GM19452 (cell line): ENCODE data around the gene FAM185A.
"Not testable (repeated sequence)": the region's sequence is repeated elsewhere in the genome, so short reads cannot be mapped to it uniquely, and the experiment has no call there.

Source experiments
- ATAC-seq: cut with Tn5 transposase; IDR thresholded peaks from one replicate; pipeline ENCODE4 v1.9.1; 2021; ENCODE audit not compliant: unreplicated experiment

The FAM185A gene

DNA sequence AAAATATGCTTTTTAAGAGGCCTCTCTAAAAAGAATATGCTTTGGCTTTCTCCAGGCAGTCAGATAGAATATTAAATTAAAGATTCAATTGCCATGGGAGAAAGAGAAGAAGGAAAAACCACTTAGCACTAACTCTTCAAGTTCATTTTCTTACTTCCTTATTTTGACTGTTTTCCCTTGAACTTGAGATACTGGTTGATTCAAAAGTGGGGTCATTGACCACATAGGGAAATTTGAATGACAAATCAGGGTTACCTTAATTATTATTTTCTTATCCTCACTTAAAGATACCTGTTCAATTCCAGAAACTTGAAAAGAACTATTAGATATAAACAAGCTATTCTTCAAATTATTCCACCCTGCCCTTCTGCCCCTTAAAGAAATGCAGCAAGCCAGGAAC is 27.4 kb downstream of the FAM185A start:
- ATAC-seq = not testable (repeated sequence)

DNA sequence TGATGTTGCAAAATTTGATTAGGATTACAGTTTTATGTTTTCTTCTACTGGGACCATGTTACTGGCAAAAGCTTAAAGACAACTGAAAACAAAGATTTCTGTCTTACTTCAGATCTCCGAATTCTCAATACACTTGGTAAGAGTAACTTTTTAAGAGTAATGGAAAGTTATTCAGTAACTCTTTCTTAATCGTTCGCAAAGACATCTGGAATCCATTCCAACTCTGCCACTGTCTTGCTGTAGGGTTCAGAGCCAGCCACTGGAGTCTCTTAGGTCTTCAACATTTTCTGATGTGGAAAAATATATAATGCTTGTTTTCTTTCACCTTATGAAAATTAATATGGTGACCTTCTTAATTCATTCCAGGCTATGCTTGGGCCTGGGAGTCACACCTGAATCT is 29.9 kb downstream of the FAM185A start:
- ATAC-seq = not testable (repeated sequence)

DNA sequence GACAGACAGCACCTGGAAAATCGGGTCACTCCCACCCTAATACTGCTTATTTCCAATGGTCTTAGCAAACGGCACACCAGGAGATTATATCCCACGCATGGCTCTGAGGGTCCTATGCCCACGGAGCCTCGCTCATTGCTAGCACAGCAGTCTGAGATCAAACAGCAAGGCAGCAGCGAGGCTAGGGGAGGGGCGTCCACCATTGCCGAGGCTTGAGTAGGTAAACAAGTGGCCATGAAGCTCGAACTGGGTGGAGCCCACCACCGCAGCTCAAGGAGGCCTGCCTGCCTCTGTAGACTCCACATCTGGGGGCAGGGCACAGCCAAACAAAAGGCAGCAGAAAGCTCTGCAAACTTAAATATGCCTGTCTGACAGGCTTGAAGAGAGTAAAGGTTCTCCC is 32.1 kb downstream of the FAM185A start:
- not testable (repeated sequence) for ATAC-seq

DNA sequence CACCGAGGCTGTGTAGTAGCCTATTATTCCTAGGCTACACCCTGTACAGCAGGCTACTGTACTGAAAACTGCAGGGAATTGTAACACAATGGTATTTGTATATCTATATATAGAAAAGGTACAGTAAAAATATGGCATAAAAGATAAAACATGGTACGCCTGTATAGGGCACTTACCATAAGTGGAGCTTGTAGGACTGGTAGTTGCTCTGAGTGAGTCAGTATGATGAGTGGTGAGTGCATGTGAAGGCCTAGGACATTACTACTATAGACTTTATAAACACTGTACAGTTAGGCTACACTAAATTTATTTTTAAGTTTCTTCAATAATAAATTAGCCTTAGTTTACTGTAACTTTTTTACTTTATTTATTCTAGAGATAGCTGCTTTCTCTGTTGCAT is 40.0 kb downstream of the FAM185A start:
- ATAC-seq = not testable (repeated sequence)

DNA sequence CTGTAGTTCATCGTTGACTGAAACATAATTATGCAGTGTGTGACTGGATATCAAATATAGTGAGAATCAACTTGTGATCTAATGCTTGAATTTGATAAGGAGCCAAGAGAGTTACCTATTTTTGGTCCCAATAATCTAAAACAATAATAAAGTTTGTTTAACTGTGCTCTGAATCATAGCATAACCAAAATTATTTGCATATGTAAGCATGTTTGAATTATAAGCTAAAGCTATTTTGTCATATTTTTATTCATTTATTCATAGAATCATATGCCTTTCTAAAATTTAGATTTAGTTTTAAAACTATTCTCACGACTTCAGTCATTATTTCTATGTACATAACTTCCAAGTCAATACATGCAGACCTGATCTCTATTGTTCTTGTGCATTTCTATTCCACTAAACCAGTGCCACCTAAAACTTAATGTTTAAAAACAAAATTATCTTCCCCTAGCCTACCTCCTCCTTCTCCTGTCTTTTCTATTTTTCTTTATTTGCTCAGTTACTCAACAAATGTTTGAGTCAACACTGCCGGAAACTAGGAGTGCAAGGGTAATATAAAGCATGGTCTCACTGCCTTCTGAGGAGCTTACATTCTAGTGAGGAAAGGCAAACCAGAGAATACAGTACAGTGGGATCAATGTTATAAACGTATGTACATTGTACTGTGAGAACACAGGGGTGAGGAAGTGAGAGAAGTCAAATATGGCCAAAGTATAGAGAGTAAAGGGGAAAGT is 41.7 kb downstream of the FAM185A start:
- not testable (repeated sequence) for ATAC-seq

DNA sequence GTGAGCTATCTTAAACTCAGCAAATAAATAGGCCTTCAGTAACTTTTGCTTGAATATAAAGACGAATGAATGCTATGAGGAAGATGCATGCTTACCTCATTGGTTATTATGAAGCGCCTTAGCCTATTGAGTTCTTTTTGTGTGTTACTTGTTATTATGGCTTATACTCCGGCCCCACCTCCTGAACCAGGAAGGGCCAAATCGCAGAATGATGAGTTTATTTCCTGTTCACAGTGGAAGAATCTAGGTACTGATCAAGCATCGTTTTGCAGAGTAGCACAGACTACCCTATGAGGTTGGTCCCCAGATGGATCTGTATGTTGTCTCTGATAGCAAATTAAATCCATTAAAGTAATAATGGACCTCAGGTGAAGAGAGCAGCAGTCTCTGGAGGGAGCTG is 42.6 kb downstream of the FAM185A start:
- not testable (repeated sequence) for ATAC-seq

DNA sequence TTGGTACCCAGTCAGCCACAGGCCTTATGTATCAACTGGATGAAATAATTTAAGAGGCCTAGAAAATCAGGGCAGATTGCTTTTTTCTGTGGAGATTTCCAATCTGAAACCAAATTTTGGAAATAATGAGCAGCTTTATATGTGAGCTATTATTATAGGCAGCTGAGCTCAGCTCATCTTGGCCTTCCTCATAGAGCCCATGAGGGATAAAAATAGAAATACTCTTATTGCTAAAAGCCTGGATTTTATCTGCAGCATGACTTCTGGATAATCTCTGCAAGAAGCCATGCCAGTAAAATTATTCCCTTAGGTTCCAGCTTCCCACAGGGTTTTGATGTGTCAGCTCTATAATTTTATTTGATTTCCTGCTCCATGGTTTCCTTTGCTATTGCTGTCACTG is 43.0 kb downstream of the FAM185A start:
- not testable (repeated sequence) for ATAC-seq

DNA sequence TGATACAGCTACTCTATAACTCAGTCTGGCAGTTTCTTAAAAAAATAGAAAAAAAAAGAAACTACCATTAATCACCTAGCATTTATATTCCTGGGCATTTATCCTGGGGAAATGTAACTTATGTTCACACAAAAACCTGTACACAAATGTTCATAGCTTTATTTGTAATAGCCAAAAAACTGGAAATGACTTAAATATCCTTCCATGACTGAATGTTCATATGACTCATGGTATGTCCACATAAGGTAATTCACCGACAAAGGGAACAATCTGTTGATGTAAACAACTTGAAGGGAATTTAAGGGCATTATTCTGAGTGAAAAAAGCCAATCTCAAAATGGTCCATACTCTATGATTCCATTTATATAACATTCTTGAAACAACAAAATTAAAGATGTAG is 45.8 kb downstream of the FAM185A start:
- not testable (repeated sequence) for ATAC-seq

DNA sequence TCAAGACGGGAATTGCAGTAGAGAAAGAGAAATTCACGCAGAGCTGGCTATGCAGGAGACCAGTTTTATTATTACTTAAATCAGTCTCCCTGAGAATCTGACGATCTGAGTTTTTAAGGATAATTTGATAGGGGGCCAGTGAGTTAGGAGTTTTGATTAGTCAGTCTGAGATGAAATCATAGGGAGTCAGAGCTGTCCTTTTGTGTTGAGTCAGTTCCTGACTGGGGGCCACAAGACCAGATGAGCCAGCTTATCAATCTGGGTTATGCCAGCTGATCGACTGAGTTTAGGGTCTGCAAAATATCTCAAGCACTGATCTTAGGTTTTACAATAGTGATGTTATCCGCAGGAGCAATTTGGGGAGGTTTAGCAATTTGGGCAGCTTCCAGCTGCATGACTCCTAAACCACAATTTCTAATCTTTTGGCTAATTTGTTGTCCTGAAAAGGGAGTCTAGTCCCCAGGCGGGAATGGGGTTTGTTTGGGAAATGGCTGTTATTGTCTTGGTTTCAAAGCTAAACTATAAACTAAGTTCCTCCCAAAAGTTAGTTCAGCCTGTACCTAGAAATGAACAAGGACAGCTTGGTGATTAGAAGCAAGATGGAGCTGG is 47.3 kb downstream of the FAM185A start:
- not testable (repeated sequence) for ATAC-seq

DNA sequence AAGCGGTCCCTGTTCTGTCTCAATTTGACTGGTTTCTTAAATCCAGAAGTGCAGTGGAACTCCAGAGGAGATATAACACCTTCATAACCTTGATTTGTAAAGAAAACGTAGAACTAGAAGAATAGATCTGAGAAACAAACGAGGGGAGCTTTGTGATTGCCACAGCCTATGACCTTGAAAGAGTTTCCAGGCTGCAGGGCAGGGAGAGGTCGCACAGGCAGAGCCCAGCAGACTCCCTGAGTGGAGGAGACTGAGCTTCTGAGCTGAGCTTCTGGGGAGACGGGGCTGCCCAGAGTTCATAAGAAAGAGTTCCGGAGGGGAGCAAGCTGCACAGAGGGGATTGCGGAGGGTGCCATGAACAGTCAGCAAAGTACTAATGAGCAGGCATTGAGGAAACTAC is 57.8 kb downstream of the FAM185A start:
- ATAC-seq = no peak

DNA sequence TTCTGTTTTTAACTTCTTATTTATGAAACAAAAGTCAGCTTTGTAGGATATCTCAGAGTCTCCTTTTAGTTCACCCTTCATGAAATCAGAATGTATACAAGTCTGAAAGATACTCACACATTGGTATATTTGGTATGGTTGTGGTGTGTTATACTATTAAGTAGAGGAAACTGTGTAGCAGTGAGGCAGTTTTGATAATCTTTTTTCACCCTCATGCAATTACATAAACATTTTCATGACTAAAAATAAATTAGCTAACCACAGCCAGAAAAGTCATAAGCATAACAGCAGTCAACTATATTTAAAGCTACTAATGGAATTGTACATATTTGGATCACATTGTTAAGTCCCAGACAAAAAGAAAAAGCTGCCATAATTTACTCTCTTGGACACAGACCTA is 62.1 kb downstream of the FAM185A start:
- ATAC-seq = no peak

DNA sequence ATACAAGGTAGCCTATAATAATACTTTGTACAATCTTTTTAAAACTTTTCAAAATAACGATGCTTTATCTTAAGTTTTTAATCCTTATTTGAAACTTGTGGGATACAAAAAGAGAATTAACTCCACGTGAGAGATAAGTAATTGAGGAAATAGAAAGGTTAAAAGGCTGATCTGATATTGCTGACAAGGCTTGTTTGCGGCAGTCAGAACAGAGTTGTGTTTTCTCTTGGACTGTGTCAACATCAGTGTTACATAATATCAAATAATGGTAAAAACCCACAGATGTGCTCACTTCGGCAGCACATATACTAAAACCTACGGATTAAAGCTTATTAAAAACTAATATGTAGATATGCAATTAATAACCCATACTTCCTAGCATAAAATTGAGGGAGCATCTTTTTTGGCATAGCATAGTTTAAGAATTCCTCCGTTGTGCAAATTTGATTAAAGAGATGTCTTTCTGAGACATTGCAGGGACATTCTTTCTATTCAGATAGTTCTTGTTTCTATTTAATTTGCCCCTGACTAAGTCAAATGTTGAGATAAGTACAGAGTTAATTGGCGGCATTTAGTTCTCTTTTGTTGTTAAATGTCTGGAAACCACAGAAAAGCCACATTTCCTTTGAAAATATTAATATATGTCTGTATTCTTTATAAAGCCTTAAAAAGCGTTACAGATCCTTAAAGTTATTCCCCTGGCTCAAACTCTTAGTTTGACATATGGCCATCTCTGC is 63.3 kb downstream of the FAM185A start:
- ATAC-seq = no peak

DNA sequence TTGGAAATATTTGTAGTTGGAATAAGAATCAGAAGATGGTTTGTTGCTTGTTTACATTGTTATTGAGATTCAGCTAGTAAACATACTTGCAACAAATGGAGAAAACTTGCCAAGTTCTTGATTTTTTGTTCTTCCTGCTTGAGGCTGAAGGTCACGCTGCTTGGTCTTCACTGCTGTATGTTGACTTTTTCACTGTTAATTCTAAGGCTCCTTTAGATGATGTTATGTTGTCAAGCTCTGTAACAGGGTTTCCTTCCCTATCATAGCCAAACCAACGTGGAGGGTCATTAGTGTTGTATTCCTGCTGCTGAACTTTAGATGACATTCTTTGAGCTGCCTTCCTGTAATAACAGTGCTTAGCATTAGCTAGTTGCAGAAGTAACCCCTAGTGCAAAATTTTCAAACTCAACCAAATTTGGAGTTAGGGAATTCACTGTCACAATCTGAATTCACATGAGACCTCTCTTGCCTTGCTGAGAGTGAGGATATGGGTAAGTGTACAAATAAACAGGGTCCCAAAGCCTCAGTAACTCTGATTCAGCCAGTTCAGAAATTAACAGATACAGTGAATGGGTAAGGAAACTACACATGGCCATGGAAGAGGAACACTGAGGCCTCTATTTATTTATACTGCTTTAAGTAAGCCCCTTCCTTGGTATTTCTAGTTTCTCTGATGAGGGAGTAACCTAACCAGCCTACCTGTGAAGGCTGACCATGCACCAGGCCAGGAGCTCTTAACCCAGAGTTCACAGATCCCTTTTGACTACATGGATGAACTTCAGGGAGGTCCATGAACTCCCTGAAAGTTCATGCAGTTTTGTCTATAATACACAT is 64.6 kb downstream of the FAM185A start:
- no peak for ATAC-seq

DNA sequence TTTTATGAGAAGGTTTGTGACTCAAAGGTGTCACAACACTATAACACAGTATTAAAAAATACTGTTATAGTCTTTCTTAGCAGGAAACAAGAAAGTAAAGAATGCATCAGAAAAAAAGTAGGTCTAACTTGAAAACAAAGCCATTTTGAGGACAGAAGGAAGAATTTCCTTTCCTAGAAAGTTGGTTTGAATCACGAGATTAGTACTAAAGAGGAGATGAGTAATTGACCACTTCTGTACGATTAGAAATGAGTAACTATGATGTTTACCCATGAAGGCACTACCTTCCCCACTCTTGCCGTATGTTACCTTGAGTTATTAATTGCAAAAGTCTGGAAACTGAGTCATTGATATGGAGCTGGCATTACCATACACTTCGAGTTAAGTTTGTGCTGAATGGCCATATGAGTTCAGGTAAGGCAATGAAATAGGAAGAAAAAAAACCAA is 65.2 kb downstream of the FAM185A start:
- ATAC-seq = no peak

DNA sequence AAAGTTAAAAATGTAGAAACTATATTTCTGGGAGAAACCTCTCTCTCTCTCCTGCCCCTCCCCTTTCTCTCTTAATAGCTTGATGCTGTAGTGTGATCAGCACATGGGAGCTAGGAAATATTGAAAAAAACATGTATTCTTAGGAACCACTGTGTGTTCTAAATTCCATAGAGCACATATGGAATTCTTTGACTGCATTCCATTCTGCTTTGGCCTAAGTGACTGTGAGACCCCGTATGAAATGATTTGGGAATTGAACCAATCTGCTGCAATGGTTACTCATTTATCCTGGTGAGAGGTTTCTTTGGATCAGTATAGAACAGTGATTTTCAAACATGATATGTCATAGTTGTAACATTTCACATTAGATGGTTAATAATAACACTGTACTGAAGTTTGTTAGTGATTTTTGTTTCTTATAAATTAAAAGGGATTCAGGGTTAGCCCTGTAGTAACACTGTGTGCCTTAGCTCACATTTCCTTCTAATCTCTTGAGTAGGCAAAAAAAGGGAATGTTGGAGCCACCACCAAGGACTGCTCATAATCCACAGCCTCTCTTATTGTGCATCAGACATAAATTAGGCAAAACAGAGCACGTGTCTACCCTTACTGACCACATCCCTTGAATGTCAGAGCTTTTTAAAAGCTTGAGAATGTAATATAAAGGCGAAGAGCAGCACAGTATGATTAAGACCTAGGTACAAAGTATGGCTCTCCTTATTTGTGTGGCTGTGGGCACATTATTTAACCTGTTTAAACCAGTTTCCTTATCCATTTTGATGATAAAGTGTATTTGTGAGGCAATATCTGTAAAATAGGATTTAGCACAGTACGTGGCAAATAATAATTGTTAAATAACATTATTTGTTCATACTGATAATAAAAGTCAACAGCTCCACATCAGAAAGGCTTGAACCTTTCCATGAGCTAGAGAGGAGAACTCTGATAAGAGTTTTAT is 69.1 kb downstream of the FAM185A start:
- no peak for ATAC-seq

DNA sequence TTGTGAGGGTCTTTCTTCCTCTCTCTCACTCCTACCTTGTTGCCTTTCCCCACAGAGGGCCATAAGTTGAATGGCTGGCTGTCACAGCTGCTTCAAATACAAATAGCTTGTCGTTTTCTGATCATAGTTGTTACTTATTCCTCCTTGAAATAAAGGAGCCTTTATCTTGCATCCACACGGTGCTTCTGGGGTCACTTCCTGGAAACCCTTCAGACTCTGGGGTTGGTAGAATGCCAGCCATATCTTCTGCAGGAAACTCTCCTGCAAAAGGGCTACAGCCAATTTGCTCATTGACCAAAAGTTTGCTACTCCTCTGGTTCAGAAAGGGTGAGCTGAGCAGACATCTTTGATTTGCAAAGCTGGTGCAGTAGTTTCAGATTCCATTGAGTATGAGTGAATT is 70.4 kb downstream of the FAM185A start:
- no peak for ATAC-seq

DNA sequence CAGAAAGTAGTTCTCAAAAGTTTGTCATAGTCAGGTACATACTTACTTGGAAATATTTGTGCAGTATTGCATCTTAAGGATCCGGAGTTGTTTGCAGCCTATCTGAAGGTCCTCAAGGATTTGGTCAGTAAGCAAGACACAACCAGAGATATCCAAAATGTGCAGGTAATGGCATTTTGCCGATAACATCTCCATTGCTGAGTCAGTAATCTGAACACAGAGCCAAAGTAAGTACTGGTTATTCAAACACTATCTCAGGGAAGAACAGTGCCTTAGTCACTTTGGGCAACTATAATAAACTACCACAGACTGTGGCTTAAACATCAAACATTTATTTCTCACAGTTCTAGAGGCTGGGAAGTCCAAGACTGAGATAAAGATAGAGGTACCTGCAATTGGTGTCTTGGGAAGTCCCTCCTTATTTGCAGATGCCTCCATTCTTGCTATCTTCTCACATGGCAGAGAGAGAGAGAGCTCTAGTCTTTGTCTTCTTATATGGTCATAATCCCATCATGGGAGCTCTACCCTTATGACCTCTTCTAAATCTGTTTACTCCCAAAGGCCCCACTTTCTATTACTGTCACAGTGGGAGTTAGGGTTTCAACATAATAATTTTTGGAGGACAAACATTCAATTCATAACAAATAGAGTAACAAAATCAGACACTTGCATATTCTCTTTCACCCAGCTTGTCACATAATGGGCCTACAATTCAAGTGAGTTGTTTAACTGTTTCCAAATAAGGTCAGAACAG is 73.4 kb downstream of the FAM185A start:
- no peak for ATAC-seq

DNA sequence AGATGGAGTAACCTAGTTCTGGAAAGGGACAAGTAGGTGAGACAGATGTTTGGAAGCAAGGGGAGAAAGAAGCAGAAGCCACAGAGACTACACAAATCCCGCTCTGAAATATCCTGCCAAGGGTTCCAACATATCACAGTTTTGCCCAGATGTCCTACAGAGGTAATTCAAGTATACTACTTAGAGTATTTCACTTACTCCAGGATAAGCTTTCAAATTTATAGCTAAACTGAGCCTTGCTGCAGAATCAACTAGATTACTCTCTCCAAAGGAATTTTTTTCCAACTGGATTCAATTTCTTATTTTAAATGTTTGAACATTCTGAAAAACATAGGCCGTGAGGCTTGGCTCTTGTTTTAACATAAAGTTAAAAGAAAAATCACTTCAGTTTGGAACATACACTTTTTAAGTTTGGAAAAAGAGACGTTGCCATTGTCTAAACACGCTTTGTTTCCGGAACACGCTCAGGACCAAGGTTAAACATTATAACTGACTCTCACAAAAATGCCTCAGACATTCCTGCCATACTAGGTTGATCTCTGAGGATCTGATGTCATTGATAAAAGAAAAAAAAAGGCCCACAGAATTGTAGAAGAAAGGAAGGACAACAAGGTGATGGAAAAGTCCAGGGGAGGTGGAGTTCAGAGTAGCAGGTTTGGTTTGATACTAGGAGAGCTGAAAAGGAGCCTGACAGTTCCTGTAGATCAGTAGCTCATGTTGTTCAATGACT is 74.8 kb downstream of the FAM185A start:
- no peak for ATAC-seq

DNA sequence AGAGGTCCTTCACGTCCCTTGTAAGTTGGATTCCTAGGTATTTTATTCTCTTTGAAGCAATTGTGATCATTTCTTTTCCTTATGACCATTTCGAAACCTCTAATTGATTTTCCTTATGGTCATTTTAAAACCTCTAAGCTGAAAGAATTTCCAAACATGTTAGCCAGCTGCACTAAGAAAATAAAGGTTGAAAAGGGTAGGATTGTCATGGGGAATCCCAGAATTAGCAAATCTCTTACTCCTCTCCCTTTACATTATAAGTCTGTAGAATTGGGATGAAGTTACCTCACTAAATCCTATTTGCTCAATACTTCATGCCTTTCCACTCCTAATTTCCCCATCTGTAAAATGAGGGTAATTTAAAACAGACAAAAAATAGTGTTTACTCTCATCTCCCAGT is 79.5 kb downstream of the FAM185A start:
- ATAC-seq = no peak
